ENCODE results near the gene CDK6. TPM values are rescaled to one million over a fixed set of nuclear protein-coding genes. Genes with fewer than 3 reads are reported as not detected.

Gene CDK6
- total RNA-seq, 3 donors from 2014 or later (not counting 1 experiment from before 2014, with no cell fraction given): 41.1 to 46.3 (median 45.1) TPM

GRCh38 chr7:92824901-92825480, 11.4 kb downstream of the CDK6 start:
- Histone ChIP-seq H3K27ac (ENCODE audit: low read length) (no peak overlapping the region), H3K4me1 (ENCODE audit: control insufficient read depth, insufficient read depth, low read length) (no peaks in the 10 kb centered on the region), H3K9me3 (ENCODE audit: control insufficient read depth, insufficient read depth, low read length) (no peaks in the 10 kb centered on the region), H3K4me3 (ENCODE audit: low read length) (no peak overlapping the region), H3K36me3 (ENCODE audit: control insufficient read depth, insufficient read depth, low read length) (no peaks in the 10 kb centered on the region), H3K27me3 (ENCODE audit: control insufficient read depth, insufficient read depth, low read length) (no peaks in the 10 kb centered on the region)
- intact Hi-C loops (cut with micrococcal nuclease): no loop called here
- H3K9me3 Mint-ChIP-seq: no peaks in the 10 kb centered on the region
- H3K4me3 Mint-ChIP-seq: no peak overlapping the region
- no peaks in the 10 kb centered on the region for H3K27me3 Mint-ChIP-seq (ENCODE audit: low read depth in 2 of 2)
- TF ChIP-seq, protein P1, sequence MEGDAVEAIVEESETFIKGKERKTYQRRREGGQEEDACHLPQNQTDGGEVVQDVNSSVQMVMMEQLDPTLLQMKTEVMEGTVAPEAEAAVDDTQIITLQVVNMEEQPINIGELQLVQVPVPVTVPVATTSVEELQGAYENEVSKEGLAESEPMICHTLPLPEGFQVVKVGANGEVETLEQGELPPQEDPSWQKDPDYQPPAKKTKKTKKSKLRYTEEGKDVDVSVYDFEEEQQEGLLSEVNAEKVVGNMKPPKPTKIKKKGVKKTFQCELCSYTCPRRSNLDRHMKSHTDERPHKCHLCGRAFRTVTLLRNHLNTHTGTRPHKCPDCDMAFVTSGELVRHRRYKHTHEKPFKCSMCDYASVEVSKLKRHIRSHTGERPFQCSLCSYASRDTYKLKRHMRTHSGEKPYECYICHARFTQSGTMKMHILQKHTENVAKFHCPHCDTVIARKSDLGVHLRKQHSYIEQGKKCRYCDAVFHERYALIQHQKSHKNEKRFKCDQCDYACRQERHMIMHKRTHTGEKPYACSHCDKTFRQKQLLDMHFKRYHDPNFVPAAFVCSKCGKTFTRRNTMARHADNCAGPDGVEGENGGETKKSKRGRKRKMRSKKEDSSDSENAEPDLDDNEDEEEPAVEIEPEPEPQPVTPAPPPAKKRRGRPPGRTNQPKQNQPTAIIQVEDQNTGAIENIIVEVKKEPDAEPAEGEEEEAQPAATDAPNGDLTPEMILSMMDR (IDR thresholded peaks at IDR 0.05): no peak
- H3K27ac Mint-ChIP-seq: no peak overlapping the region
- no peak for ATAC-seq
- whole genome bisulfite sequencing (ENCODE audit: insufficient coverage): 82% methylated on average over 2 of the region's 3 CpGs
- DNase-seq: no peak
- peaks cover 3% of the 10 kb centered on the region for H3K36me3 Mint-ChIP-seq
- peaks cover 47 to 49% of the 10 kb centered on the region in 2 donors for H3K4me1 Mint-ChIP-seq

GRCh38 chr7:92824450-92824849, 11.9 kb downstream of the CDK6 start:
- Histone ChIP-seq H3K4me1 (ENCODE audit: control insufficient read depth, insufficient read depth, low read length) (no peaks in the 10 kb centered on the region), H3K4me3 (ENCODE audit: low read length) (no peak overlapping the region), H3K9me3 (ENCODE audit: control insufficient read depth, insufficient read depth, low read length) (no peaks in the 10 kb centered on the region), H3K27me3 (ENCODE audit: control insufficient read depth, insufficient read depth, low read length) (no peaks in the 10 kb centered on the region), H3K36me3 (ENCODE audit: control insufficient read depth, insufficient read depth, low read length) (no peaks in the 10 kb centered on the region), H3K27ac (ENCODE audit: low read length) (no peak overlapping the region)
- WGBS (ENCODE audit: insufficient coverage): 33% methylated on average over 1 of the region's 2 CpGs
- ATAC-seq (no peak), DNase-seq (no peak)
- intact Hi-C loops (cut with micrococcal nuclease): no loop called here
- H3K36me3 Mint-ChIP-seq: peaks cover 8% of the 10 kb centered on the region
- H3K4me1 Mint-ChIP-seq: peaks cover 47 to 49% of the 10 kb centered on the region in 2 donors
- TF ChIP-seq, protein P1 (IDR thresholded peaks at IDR 0.05): no peak
- H3K4me3 Mint-ChIP-seq: no peak overlapping the region
- H3K27ac Mint-ChIP-seq: no peak overlapping the region
- H3K9me3 Mint-ChIP-seq: peaks cover 0 to 5% of the 10 kb centered on the region in 2 donors
- H3K27me3 Mint-ChIP-seq (ENCODE audit: low read depth in 2 of 2): no peaks in the 10 kb centered on the region

DNA sequence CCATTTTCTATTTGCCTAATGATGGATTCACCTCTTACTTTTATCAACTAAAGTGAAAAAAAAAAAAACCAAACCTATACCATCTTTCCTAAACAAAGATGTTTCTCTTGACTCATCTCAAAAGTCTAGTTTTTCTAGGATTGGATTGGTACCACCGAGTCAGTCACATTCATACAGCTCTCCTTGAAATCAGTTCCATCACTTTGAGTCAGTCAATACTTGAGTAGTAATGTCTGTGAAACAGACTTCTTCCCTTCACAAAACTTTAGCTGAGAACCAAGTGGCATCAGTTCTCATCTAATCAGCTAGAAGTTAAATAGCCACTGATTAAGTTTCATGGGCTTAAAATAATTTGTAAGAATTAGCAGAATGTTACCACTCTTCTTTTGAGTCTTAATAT, 13.3 kb downstream of the CDK6 start:
- Mint-ChIP-seq H3K27me3 (ENCODE audit: low read depth in 2 of 2) (no peaks in the 10 kb centered on the region), H3K27ac (no peak overlapping the region), H3K4me3 (no peak overlapping the region), H3K4me1 (peaks cover 57 to 58% of the 10 kb centered on the region in 2 donors), H3K9me3 (peaks cover 0 to 6% of the 10 kb centered on the region in 2 donors), H3K36me3 (peaks cover 10% of the 10 kb centered on the region)
- intact Hi-C loops (cut with micrococcal nuclease): no loop called here
- H3K4me1 ChIP-seq (ENCODE audit: control insufficient read depth, insufficient read depth, low read length): no peaks in the 10 kb centered on the region
- no peak overlapping the region for H3K27ac ChIP-seq (ENCODE audit: low read length)
- 75% methylated on average over 1 of the region's 1 CpG for WGBS (ENCODE audit: insufficient coverage)
- no peaks in the 10 kb centered on the region for H3K36me3 ChIP-seq (ENCODE audit: control insufficient read depth, insufficient read depth, low read length)
- DNase-seq: no peak
- no peak overlapping the region for H3K4me3 ChIP-seq (ENCODE audit: low read length)
- ATAC-seq: no peak
- no peaks in the 10 kb centered on the region for H3K9me3 ChIP-seq (ENCODE audit: control insufficient read depth, insufficient read depth, low read length)
- H3K27me3 ChIP-seq (ENCODE audit: control insufficient read depth, insufficient read depth, low read length): no peaks in the 10 kb centered on the region
- TF ChIP-seq, protein P1 (IDR thresholded peaks at IDR 0.05): no peak

DNA sequence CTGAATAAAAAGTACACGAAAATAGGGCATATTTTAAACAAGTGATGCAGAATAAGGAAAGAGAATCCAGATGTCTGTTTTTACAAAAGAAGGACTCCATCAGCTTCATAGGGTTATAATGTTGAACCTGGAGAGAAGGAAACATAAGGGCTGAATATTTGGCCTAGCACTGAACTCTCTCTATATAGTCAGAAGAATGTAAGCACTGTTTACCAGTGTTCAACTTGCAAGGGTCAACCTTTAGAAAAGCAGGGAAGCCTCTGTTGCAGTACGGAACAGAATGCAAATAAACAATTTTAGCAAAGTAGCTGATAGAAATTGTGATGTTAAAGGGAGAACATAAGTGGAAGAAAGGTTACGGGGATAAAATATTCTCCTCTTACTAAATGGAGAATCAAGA, 16.2 kb downstream of the CDK6 start:
- Mint-ChIP-seq H3K4me3 (no peak overlapping the region), H3K27me3 (ENCODE audit: low read depth in 2 of 2) (no peaks in the 10 kb centered on the region), H3K9me3 (peaks cover 0 to 13% of the 10 kb centered on the region in 2 donors), H3K4me1 (peaks cover 49 to 55% of the 10 kb centered on the region in 2 donors), H3K36me3 (peaks cover 22% of the 10 kb centered on the region), H3K27ac (peak overlapping the region in 1 of 2 donors; percentile 31)
- Histone ChIP-seq H3K27ac (ENCODE audit: low read length) (no peak overlapping the region), H3K27me3 (ENCODE audit: control insufficient read depth, insufficient read depth, low read length) (no peaks in the 10 kb centered on the region), H3K9me3 (ENCODE audit: control insufficient read depth, insufficient read depth, low read length) (no peaks in the 10 kb centered on the region), H3K36me3 (ENCODE audit: control insufficient read depth, insufficient read depth, low read length) (no peaks in the 10 kb centered on the region), H3K4me1 (ENCODE audit: control insufficient read depth, insufficient read depth, low read length) (no peaks in the 10 kb centered on the region), H3K4me3 (ENCODE audit: low read length) (no peak overlapping the region)
- no peak for DNase-seq
- ATAC-seq: no peak
- WGBS (ENCODE audit: insufficient coverage): 94% methylated on average over 2 of the region's 3 CpGs
- intact Hi-C loops (cut with micrococcal nuclease): no loop called here
- TF ChIP-seq, protein P1 (IDR thresholded peaks at IDR 0.05): no peak
